Gastrocnemius medialis (tissue), 4 donors: ENCODE results near the gene ANKRD13B.

Experiments
- CTCF ChIP-seq, 5 experiments: fragments of 450-650 bp in 3 of 5; fragments of 200-600 bp in 2 of 5; sonication (generic) in 2 of 5; IDR thresholded peaks in 4 of 5; conservative IDR thresholded peaks in 1 of 5; 1 replicate in 4 of 5; 2 replicates in 1 of 5; pipeline ENCODE4 v1.5.1; 2016 to 2019; ENCODE audit warnings: antibody characterized with exemption in 5 of 5, mild to moderate bottlenecking in 3 of 5, moderate library complexity in 3 of 5
- POLR2A ChIP-seq, 2 donors: fragments of 450-650 bp; IDR thresholded peaks; one replicate each; pipeline ENCODE4 v1.6.1; 2017; ENCODE audit warnings: antibody characterized with exemption in 2 of 2, mild to moderate bottlenecking in 2 of 2, moderate library complexity in 2 of 2

DNA sequence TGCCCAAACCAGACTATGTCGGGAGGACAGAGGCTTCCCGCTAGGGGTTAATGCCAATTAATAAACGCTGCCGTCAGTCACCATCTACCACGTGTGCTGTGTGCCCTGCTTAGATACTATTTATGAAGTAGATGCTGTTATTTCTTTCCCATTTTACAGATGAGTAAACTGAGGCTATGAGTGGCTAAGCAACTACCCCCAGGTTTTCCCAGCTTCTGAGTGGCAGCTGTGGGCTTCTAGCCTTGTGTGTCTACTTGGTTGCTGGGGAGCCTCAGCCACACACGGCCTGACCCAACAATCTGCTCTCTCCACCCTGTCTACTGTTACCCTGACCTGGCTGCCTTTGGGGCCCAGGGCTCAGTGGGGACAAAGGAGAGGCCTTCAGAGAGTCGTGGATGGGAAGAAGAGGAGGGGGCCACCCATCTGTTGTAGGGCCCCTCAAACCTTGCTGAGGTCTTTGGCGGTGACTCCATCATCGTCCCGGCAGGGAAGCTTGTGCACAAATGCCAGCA lies 10.6 kb upstream of the ANKRD13B start:
- TF ChIP-seq CTCF (IDR thresholded peaks at IDR 0.05 in 4 of 5, conservative IDR thresholded peaks at IDR 0.05 in 1 of 5) (no peak), POLR2A (IDR thresholded peaks at IDR 0.05) (no peak)
